Measurements from ENCODE around the gene MAP6.
"Not testable (repeated sequence)": the region's sequence is repeated elsewhere in the genome, so short reads cannot be mapped to it uniquely, and the experiment has no call there.

Gene MAP6

GRCh38 chr11:75705541-75705940, 36.7 kb upstream of the MAP6 start:
- DNase-seq (ENCODE audit: low read depth) = no peak
- no peak overlapping the region for H3K4me3 ChIP-seq (ENCODE audit: control insufficient read depth, low read depth, low read length)
- no peak for TF ChIP-seq CTCF (conservative IDR thresholded peaks at IDR 0.05; ENCODE audit: control insufficient read depth, insufficient read depth, low read depth, low read length)

GRCh38 chr11:75703695-75704237, 34.9 kb upstream of the MAP6 start:
- no peak for DNase-seq (ENCODE audit: low read depth)
- no peak for TF ChIP-seq CTCF (conservative IDR thresholded peaks at IDR 0.05; ENCODE audit: control insufficient read depth, insufficient read depth, low read depth, low read length)
- H3K4me3 ChIP-seq (ENCODE audit: control insufficient read depth, low read depth, low read length) = no peak overlapping the region

- TF ChIP-seq CTCF (conservative IDR thresholded peaks at IDR 0.05; ENCODE audit: control insufficient read depth, insufficient read depth, low read depth, low read length) = no peak
- DNase-seq (ENCODE audit: low read depth) = no peak
- no peak overlapping the region for H3K4me3 ChIP-seq (ENCODE audit: control insufficient read depth, low read depth, low read length)
Measured at GRCh38 chr11:75700940-75701339, 32.1 kb upstream of the MAP6 start.

GRCh38 chr11:75697906-75698581, 29.2 kb upstream of the MAP6 start:
- no peak for TF ChIP-seq CTCF (conservative IDR thresholded peaks at IDR 0.05; ENCODE audit: control insufficient read depth, insufficient read depth, low read depth, low read length)
- H3K4me3 ChIP-seq (ENCODE audit: control insufficient read depth, low read depth, low read length) = no peak overlapping the region
- no peak for DNase-seq (ENCODE audit: low read depth)

GRCh38 chr11:75691804-75692203, 23.0 kb upstream of the MAP6 start:
- TF ChIP-seq CTCF (conservative IDR thresholded peaks at IDR 0.05; ENCODE audit: control insufficient read depth, insufficient read depth, low read depth, low read length) = no peak
- DNase-seq (ENCODE audit: low read depth) = no peak
- H3K4me3 ChIP-seq (ENCODE audit: control insufficient read depth, low read depth, low read length) = no peak overlapping the region

GRCh38 chr11:75689863-75690609, 21.2 kb upstream of the MAP6 start:
- TF ChIP-seq CTCF (conservative IDR thresholded peaks at IDR 0.05; ENCODE audit: control insufficient read depth, insufficient read depth, low read depth, low read length) = no peak
- H3K4me3 ChIP-seq (ENCODE audit: control insufficient read depth, low read depth, low read length) = no peak overlapping the region
- DNase-seq (ENCODE audit: low read depth) = no peak

- H3K4me3 ChIP-seq (ENCODE audit: control insufficient read depth, low read depth, low read length); DNase-seq (ENCODE audit: low read depth): not testable (repeated sequence)
Measured at GRCh38 chr11:75683856-75684255, 15.0 kb upstream of the MAP6 start.

All from fibroblast of mammary gland (primary cell).